HEK293T (cell line): ENCODE data around the gene ACTRT2.

Experiments used
- ELF4 ChIP-seq: fragments of 450-650 bp; IDR thresholded peaks from 2 replicates; pipeline ENCODE4 v1.6.1; 2017; ENCODE audit warnings: antibody characterized with exemption
- FOXA1 ChIP-seq: fragments of 450-650 bp; IDR thresholded peaks from 2 replicates; pipeline ENCODE4 v1.6.1; 2016; ENCODE audit warnings: mild to moderate bottlenecking
- FOXK2 ChIP-seq: fragments of 450-650 bp; IDR thresholded peaks from 2 replicates; pipeline ENCODE4 v1.6.1; 2016; ENCODE audit warnings: mild to moderate bottlenecking
- SP1 ChIP-seq: fragments of 450-650 bp; IDR thresholded peaks from 2 replicates; pipeline ENCODE4 v1.6.1; 2017

DNA sequence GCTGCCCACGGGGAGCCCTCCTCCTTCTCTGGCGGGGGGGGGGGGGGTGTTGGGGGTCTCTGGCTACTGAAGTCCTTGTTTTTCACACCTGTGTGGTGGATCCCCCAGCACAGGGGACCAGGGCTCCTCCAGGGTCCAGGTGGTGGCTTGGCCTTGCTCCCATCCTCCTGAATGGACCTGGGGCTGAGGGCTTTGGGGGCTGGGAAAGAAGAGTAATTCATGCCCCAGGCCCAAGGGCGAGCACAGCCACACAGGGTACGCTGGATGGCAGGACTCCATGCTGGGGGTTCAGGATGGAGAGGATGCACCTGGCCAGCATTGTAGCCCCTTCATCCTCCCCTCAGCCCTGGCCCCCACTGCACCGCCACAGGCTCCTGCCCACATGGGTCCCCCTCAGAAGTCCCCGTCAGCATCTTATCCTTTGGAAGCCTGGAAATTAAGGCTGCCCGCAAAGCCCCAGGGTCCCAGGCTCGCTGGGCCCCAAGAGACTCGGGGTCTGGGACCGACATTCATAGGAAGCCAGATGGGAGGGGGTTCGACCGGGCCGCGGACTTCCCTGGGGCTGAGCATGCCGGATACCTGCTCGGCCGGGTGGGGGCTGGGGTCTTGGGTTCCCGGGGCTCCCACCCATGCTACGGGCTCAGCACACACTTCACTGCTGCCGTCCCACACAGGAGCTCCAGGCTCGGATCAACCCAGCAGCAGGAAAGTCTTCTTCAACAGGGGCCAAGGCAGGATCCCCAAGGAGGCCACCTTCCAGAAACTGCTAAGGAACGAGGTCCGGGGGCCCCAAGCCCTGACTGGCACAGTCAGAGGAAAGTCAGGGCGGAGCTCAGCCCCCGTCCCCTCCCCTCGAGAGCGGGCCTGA lies 49.0 kb upstream of the ACTRT2 start:
- TF ChIP-seq FOXA1 = no peak
- no peak for TF ChIP-seq ELF4
- TF ChIP-seq FOXK2 = no peak
- no peak for TF ChIP-seq SP1
